HG03442 (cell line): ENCODE results near the gene TBXA2R.

Experiments
- ATAC-seq: cut with Tn5 transposase; IDR thresholded peaks from one replicate; pipeline ENCODE4 v1.9.1; 2021; ENCODE audit warnings: mild to moderate bottlenecking, moderate library complexity; ENCODE audit not compliant: unreplicated experiment

Gene TBXA2R

DNA sequence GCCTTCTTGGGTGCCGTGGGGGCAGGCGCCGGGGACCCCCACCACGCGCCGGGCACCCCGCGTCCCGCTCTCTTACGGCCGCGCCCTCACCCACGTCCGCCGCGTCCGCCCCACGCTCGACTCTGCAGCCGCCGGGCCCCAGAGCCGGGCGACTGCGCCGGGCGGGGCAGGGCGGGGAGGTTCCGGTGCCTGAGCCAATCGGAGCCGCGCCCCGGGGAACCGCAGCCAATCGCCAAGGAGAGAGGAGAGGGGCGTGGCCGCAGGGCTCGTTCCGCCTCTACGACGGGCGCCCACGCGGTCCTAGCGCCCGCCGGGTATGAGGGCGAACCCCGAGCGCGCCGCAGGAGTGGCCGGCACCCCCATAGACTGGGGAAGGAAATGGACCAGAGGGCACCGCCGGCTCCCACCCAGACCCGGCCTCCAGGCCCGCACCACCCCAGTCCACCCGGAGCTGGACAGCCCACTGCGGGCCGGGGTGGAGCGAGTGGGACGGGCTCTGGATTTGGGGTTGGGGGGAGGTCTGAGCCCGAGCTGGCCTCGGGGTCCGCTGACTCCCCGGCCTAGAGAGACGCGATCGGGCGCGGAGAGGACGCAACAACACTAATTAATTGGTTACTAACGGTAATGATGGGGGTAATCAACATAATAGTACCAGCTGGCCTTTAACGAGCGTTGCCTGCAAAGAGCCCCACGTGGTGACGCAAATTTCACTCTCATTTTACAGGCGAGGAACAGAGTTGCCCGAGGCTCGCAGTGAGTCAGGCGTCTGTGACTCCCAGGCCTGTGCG, 49.0 kb downstream of the TBXA2R start, which contains the start of gene MFSD12:
Gene MFSD12, minus strand, starts transcription at position 126 of the 788 bp plus-strand sequence. CDS start 183 bp downstream, outside the sequence.
- ATAC-seq = peak; percentile 79

DNA sequence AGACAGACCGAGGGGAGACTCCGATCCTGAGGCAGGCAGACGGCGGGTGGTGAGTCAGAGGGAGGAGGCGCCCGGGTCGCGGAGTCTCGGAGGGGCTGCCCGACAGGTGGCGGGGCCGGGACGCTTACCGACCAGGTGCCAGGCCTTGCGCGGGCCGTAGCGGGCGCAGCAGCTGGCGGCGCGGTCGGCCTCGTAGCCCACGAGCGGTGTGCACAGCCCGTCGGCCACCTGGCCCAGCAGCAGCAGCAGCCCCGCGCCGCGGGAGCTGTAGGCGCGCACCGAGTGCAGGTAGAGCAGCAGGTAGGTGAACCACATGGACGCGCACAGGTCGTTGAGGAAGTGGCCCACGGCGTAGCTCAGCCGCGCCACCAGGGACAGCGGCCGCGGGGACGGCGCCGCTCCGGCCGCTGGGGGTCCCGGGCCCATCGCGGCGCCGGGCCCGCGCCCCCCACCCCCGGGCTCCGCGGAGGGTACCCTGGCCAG, 49.7 kb downstream of the TBXA2R start:
- peak; percentile 26 for ATAC-seq

DNA sequence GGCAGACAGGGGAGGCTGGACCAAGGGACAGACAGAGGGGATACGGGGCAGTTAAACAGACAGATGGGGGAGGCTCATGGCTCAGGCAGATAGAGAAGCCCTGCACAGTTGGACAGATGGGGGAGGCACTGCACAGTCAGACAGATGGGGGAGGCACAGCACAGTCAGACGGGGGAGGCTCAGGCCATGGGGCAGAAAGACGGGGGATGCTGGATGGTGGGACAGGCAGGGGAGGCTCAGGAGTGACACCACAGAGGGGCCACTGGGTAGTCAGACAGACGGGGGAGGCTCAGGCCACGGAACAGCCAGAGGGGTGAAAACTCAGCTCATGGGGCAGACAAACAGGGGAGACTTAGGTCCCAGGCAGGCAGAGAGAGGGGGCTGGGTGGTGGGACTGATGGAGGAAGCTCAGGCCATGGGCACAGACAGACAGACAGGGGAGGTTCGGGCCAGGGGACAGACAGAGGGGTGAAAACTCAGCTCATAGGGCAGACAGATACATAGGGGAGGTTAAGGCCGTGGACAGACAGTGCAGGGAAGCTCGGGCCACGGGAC, 50.2 kb downstream of the TBXA2R start:
- no peak for ATAC-seq

DNA sequence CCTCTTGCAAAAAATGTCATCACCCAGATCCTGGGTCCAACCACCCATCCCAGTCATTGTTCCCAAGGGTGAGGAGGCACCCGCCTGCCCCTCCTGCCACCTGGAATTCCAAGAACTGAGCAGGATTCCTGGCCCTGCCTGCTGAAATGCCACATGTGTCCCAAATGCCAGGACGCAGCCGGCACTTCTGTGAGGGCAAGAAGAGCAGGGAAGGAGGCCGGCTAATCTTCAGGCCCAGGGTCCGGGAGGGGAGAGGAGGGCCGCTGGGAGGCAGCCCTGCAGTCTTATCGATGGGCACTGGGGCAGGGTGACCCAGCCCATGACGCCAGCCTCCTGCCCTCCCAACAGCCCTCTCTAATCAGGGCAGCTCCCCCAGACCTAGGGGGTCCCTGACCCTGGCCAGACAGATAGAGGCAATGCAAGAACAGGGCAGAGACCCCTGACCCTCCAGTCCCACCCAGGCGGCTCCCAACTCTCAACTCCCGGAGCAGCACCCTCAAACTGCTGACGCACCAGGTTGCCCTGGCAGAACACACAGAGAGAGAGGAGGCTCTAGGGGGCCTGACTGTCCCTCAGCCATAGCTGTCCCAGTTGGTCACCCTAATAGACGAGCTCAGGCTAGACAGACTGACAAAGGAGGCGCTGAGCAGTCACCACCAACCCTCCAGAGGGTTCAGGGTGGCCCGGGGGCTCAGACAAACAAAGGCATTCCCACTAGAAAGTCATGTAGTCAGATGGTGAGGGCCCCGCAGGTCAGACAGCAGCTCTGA, 50.8 kb downstream of the TBXA2R start:
- no peak for ATAC-seq

DNA sequence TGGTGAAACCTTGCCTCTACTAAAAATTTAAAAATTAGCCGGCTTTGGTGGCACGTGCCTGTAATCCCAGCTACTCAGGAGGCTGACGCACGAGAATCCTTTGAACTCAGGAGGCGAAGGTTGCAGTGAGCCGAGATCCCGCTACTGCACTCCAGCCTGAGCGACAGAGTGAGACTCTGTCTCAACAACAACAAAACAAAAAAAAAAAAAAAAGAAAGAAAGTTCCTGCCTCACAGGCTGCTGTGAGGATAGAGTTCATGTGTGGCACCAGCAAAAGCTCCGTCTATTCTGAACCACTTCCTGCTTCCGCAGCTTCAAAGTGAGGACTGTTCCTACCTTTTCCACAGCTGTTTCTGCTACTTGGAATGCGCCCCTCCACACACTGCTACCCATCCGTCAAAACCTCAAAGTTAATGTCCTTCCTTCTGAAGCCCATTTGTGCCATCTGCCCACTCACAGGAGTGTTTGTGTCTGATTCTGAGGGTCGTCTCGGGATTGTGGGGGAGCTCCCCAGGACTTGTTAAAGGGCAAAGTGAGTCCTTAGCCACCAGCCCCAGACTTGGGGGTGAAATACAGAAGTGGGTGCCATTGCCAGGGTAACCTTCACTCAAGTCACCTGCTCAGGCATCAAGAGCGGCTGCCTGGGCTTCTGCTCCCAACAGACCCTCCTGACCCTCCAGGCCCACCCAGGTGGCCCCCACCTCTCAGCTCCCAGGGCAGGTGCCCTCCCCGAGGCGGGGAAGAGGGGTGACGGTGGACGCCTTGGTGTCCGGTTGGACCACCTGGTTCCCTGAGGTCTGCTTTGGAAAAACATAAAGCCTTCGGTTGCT, 52.2 kb downstream of the TBXA2R start:
- ATAC-seq = no peak

DNA sequence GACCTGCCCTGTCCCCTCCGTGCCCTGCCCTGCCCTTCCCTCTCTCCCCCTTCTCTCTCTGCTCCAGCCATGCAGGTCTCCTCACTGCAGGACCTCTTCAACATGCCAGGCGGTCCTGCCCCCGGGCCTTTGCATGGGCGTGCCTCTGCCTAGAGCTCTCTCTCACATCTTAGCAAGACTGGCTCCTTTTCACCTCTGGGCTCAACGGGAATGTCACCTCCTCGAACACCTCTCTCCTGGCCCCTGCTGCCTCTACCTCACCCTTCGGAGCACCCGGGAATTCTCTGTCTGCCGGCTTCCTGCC, 54.9 kb downstream of the TBXA2R start:
- ATAC-seq = no peak

DNA sequence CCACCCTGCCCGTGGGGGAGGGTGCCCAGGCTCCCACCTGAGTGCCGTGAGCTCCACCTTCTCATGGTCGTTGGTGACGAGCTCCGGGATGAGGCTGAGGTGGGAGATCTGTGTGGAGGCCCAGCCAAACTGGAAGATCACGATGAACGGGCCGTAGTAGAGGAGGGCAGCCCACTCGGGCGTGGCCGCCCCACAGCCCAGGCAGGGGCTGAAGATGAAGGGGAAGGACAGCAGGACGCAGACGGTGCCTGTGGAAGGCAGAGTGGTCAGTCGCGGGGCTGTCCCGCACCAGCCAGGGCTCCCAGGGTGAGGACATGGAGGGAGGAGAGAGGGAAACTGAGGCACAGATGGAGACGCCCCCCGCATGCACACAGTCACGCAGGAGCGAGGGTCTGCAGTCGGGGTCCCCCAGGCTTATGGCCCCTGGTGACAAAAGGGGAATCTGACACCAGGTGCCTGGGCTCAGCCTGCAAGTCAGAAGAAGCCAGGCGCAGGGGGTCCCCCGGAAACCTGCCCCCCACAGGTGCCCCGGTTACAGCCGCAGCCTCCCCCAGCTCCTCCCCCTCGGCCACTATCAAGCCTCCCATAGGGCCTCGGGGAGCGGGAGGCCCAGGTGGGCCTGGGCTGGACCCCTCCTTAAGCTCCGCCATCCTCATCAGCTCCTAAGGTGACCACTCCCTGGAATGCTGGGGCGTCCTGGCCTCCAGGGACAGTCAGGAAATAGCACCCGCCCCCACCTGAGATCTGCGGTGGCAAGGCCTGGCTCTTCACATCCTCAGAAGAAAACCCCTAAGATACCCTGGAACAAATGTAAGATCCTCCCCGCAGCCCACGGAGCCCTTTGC, 55.5 kb downstream of the TBXA2R start:
- no peak for ATAC-seq

DNA sequence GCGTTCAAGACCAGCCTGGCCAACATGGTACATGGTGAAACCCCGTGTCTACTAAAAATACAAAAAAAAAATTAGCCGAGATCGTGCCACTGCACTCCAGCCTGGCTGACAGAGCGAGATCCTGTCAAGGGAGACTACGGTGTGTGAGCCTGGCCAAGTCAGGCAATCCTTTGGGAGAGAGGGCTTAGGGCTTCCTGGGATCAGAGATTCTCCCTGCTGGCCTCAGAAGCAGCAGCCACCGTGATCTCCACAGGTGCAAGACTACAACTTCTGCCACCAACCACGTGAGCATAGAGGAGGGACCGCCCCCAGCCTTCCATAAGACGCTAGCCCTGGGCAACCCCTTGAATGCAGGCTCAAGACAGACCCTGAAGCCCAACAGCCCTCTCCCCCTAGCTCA, 56.9 kb downstream of the TBXA2R start:
- no peak for ATAC-seq

DNA sequence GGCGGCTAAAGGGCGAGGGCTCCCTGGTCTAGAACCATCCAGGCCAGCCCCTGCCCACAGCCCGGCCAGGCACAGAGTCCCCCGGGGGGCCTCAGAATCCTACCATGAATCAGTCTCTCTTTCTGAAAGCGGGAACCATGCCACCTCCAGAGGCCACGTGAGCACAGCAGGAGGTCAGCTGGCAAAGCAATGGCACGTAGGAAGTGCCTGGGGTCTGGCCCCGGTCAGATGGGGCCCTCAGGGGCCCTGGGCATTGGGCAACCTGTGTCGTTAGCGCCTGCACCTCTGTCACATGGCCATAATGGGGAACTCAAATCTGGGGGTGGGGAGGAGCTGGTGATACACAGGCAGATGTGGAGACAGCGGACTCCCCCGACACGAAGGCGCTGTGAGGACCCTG, 58.1 kb downstream of the TBXA2R start:
- ATAC-seq = no peak

DNA sequence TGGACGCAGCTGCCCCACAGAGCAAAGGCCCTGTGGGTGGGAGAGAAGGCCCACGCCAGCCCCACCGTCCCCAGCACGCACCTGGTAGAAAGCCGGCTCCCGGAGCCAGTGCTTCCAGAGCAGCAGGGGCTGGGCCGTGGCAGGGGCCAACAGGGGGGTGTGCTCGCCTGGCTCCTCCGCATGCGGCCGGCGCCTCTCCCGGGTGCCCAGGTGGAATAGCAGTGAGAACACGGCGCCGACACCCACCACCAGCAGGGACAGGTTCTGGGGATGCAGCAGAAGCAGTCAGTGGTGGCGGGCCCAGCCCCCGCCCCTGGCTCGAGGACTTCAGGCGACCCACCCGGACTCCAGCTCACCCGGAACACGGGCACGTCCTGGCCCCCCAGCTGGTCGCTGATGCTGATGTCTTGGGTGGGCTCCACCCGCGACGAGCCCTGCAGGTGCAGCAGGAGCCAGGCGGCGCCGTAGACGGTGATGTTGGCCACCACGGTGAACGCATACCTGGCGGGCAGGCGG, 58.9 kb downstream of the TBXA2R start:
- no peak for ATAC-seq

DNA sequence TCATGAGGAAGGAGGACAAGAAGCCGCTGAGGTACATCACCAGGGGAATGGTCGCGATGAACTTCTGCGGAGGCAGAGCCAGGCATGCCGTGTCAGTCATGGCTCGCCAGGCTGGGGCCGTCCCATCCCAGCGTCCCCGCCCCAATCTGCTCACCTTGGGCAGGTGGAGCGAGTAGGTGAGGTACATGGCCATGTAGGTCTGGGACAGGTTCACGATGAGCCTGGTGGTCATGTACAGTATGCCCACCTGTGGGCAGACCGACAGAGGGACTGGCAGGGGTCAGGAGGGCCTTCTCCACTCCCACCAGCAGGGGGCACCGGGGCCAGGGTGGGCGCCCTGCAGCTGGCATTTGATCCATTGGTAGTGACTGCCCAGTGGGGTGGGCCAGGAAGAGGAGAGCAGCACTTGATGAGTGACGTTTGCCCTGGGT, 59.4 kb downstream of the TBXA2R start:
- ATAC-seq = no peak

DNA sequence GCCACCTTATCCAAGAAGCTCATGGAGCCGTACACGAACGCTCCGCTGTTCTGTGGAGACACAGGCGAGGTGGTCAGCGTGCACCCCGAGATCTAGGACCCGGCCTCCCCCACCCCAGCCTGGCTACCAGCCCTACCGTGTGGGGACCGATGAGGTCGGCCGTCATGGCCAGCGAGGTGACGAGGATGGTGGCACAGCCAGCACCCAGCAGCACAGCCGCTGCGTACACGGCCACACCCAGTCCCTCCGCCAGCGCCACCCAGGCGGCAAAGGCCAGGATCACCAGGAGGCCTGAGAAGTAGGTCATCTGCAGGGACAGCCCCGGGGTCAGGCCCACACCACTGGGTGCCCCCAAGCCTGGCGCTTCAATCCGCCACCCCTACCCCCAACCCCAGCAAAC, 60.6 kb downstream of the TBXA2R start:
- no peak for ATAC-seq

DNA sequence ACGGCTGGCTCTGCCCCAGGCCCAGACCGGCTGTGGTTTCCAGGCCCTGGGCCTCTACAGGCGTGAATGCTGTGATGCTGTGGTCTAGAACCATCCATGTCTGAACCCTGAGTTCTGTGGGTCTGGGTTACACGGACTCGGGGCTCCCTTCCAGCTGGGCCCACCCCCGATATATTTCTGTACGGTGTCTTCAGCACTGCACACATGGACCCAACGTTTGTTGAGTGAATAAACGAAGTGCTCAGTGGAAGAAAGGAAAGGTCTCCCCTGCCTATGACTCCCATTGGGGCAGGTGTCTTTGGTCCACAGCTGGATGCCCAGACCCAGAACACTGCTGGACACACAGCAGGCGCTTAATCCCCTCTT, 61.0 kb downstream of the TBXA2R start:
- ATAC-seq = no peak

DNA sequence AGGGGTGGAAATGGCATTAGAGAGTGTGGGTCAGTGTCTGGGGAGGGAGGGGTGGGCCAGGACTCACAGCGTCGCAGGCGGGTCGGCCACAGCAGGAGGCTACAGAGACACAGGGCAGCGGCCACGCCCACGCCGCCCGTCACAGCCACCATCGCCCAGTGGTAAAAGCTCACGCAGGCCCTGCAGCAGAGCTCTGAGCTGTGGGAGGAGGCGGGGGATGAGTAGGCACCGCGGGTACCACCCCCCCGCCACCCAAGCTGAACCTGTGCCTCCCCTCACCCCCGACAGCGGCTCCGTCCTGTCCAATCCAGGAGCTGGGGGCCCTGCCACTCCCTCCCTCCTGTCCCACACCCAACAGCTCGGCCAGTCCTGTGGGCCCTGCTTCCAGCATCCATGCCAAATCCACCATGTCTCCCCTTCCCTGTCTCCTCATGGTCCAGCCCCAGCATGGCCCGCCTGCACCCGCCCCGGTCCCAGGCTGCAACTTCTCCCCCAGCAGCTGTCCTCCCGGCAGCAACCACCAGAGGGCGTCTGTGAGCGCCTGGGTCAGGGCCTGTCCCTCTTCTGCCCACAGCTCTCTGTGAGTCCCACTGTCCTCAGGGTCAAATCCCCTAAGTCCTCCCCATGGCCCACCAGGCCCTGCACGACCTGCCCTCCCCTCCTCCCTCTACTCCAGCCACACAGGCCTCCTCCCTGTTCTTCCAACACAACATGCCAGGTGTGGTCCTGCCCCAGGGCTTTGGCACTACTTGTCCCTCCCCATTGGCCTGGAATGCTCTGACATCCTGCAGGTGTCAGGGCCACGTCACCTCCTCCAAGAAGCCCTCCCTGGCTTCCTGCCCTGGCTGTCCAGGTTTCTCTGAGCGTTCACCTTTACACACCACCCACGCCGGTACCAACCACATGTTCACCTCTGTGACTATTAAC, 61.7 kb downstream of the TBXA2R start:
- ATAC-seq = no peak
